HepG2 (cell line): ENCODE results near the gene IMP3. TPM values are rescaled to one million over a fixed set of nuclear protein-coding genes. Genes with fewer than 3 reads are reported as not detected.

Source experiments
- BHLHE40 ChIP-seq: IDR thresholded peaks from 2 replicates; pipeline ENCODE4 v1.6.1; 2011; ENCODE audit warnings: low read length, improper control_type of control experiment
- DPF2 ChIP-seq: sonication (generic); formaldehyde crosslinking; IDR thresholded peaks from 2 replicates; pipeline ENCODE4 v1.4.0; 2020; ENCODE audit warnings: mild to moderate bottlenecking, low read depth, missing genetic modification reagents, borderline replicate concordance
- EEA1 ChIP-seq: sonication (generic); formaldehyde crosslinking; IDR thresholded peaks from 2 replicates; pipeline ENCODE4 v1.5.1; 2020; ENCODE audit warnings: mild to moderate bottlenecking, missing genetic modification reagents, borderline replicate concordance
- ELF1 ChIP-seq: sonication (generic); formaldehyde crosslinking; IDR thresholded peaks from 2 replicates; pipeline ENCODE4 v1.4.0; 2020; ENCODE audit warnings: missing genetic modification reagents
- JARID2 ChIP-seq: sonication (generic); formaldehyde crosslinking; IDR thresholded peaks from 2 replicates; pipeline ENCODE4 v1.8.1; 2023; ENCODE audit warnings: missing genetic modification reagents, inconsistent platforms; ENCODE audit not compliant: insufficient replicate concordance
- MXI1 ChIP-seq: IDR thresholded peaks from 3 replicates; pipeline ENCODE4 v1.6.1; 2012; ENCODE audit warnings: low read depth, low read length, inconsistent platforms, borderline replicate concordance
- NR2F2 ChIP-seq: IDR thresholded peaks from 2 replicates; pipeline ENCODE4 v1.6.1; 2012; ENCODE audit warnings: low read depth, inconsistent platforms, borderline replicate concordance
- SAP130 ChIP-seq: IDR thresholded peaks from 2 replicates; pipeline ENCODE4 v1.6.1; 2016; ENCODE audit warnings: low read depth
- ZBTB21 ChIP-seq: sonication (generic); formaldehyde crosslinking; IDR thresholded peaks from 2 replicates; pipeline ENCODE4 v1.4.0; 2020; ENCODE audit warnings: missing genetic modification reagents
- ZNF460 ChIP-seq: sonication (generic); formaldehyde crosslinking; IDR thresholded peaks from 2 replicates; pipeline ENCODE4 v1.5.1; 2020; ENCODE audit warnings: missing genetic modification reagents, mild to moderate bottlenecking, borderline replicate concordance
- ZNF792 ChIP-seq: IDR thresholded peaks from 2 replicates; pipeline ENCODE4 v1.6.1; 2016
- polyA plus RNA-seq, 8 experiments: library from polyadenylated mRNA; depleted of rRNA in 3 of 8; stranded (reverse) in 7 of 8; unstranded in 1 of 8; fragments of >200 nt; fragmentation: Illumina TruSeq in 4 of 8; extraction: Trizol in 4 of 8; gene quantifications; 2 replicates each; pipeline versions ENCODE4 v1.2.1 to v1.2.3, GENCODE V29; 2011 to 2016; ENCODE audit warnings: low read depth in 4 of 8, missing spikeins in 1 of 8, mixed read lengths in 1 of 8; ENCODE audit not compliant: insufficient read depth in 1 of 8
- total RNA-seq, 5 experiments: library from RNA; depleted of rRNA; stranded (reverse); fragments of >200 nt; fragmentation: Illumina TruSeq; extraction: Trizol; gene quantifications; 2 replicates each; pipeline ENCODE4 v1.2.3, GENCODE V29; 2016; ENCODE audit warnings: low read depth in 1 of 5
- TF ChIP-seq, protein P1 (sequence below): sonication (generic); formaldehyde crosslinking; IDR thresholded peaks from 2 replicates; pipeline ENCODE4 v1.5.1; 2020; ENCODE audit warnings: mild to moderate bottlenecking, missing genetic modification reagents, moderate library complexity
- TF ChIP-seq, protein P2 (sequence below): IDR thresholded peaks from 2 replicates; pipeline ENCODE4 v1.6.1; 2012; ENCODE audit warnings: inconsistent platforms
- TF ChIP-seq, protein P3 (sequence below): IDR thresholded peaks from 2 replicates; pipeline ENCODE4 v1.6.1; 2016; ENCODE audit warnings: missing biosample characterization, missing genetic modification reagents, low read depth
- TF ChIP-seq, protein P4 (sequence below): sonication (generic); formaldehyde crosslinking; IDR thresholded peaks from 2 replicates; pipeline ENCODE4 v1.4.0; 2020; ENCODE audit warnings: missing genetic modification reagents
- TF ChIP-seq, protein P5 (sequence below): sonication (generic); IDR thresholded peaks from 2 replicates; pipeline ENCODE4 v1.6.1; 2016; ENCODE audit warnings: low read depth, borderline replicate concordance

IMP3 gene
- total and polyA plus RNA-seq, 2 of the 13 experiments (the other 11 are each of a cell fraction or from before 2014, with no cell fraction given) = 38.3 to 143 TPM

DNA sequence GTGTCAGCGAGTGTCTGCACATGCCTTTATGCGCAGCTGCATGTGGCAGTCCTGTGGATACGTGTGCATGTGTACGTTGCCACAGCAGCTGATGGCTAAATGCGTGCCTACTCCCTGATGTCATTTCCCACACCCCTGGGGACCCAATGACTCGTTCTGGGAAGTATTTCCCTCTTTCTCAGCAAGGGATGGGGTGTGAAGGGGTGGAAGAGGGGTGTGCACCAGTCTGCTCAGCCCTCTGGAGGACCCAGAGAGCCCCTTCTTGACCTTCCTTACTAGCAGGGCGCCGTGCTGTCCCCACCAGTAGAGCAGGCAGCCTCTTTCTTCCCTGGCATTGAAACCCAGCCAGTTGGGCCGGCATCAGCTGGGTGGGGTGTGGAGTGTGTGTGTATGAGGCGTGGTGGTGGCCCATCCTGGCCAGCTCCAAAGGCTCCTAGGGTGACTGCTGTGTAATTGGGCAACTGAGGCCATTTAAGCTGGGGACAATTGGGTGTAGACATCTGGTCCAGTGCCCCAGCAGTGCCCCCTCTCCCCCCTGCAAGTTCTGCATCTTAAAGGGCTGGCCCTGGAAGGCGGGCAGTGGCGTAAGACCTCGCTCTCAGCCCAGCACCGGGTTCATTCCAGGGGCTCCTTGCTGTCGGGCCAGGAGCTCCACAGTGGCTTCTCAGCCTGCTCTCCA, 26.9 kb upstream of the IMP3 start (continued):
- TF ChIP-seq, protein P1, sequence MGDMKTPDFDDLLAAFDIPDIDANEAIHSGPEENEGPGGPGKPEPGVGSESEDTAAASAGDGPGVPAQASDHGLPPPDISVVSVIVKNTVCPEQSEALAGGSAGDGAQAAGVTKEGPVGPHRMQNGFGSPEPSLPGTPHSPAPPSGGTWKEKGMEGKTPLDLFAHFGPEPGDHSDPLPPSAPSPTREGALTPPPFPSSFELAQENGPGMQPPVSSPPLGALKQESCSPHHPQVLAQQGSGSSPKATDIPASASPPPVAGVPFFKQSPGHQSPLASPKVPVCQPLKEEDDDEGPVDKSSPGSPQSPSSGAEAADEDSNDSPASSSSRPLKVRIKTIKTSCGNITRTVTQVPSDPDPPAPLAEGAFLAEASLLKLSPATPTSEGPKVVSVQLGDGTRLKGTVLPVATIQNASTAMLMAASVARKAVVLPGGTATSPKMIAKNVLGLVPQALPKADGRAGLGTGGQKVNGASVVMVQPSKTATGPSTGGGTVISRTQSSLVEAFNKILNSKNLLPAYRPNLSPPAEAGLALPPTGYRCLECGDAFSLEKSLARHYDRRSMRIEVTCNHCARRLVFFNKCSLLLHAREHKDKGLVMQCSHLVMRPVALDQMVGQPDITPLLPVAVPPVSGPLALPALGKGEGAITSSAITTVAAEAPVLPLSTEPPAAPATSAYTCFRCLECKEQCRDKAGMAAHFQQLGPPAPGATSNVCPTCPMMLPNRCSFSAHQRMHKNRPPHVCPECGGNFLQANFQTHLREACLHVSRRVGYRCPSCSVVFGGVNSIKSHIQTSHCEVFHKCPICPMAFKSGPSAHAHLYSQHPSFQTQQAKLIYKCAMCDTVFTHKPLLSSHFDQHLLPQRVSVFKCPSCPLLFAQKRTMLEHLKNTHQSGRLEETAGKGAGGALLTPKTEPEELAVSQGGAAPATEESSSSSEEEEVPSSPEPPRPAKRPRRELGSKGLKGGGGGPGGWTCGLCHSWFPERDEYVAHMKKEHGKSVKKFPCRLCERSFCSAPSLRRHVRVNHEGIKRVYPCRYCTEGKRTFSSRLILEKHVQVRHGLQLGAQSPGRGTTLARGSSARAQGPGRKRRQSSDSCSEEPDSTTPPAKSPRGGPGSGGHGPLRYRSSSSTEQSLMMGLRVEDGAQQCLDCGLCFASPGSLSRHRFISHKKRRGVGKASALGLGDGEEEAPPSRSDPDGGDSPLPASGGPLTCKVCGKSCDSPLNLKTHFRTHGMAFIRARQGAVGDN (CRISPR knock-in tag) = peak; percentile 71
- TF ChIP-seq, protein P2, sequence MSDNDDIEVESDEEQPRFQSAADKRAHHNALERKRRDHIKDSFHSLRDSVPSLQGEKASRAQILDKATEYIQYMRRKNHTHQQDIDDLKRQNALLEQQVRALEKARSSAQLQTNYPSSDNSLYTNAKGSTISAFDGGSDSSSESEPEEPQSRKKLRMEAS = peak; percentile 65
- TF ChIP-seq EEA1 (CRISPR knock-in tag) (no peak), NR2F2 (no peak), MXI1 (0 out of 3 replicates have a peak, but pooled peaks have one; percentile 32), ZNF460 (CRISPR knock-in tag) (no peak), ZNF792 (CRISPR knock-in tag) (no peak), JARID2 (CRISPR knock-in tag) (no peak), SAP130 (CRISPR knock-in tag) (peak; percentile 21; the same call in 1 of the 2 replicates), ELF1 (CRISPR knock-in tag) (no peak), ZBTB21 (CRISPR knock-in tag) (peak; percentile 21; the same call in 1 of the 2 replicates), BHLHE40 (peak; percentile 54; the same call in 1 of the 2 replicates), DPF2 (no peak)
- TF ChIP-seq, protein P3, sequence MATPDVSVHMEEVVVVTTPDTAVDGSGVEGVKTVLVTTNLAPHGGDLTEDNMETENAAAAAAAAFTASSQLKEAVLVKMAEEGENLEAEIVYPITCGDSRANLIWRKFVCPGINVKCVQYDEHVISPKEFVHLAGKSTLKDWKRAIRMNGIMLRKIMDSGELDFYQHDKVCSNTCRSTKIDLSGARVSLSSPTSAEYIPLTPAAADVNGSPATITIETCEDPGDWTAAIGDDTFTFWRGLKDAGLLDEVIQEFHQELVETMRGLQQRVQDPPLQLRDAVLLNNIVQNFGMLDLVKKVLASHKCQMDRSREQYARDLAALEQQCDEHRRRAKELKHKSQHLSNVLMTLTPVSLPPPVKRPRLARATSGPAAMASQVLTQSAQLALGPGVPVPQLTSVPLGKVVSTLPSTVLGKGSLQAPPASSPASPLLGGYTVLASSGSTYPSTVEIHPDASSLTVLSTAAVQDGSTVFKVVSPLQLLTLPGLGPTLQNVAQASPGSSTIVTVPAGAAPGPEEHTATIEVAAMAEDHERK = no peak
- TF ChIP-seq, protein P4, sequence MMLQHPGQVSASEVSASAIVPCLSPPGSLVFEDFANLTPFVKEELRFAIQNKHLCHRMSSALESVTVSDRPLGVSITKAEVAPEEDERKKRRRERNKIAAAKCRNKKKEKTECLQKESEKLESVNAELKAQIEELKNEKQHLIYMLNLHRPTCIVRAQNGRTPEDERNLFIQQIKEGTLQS = 0 out of 2 replicates have a peak, but pooled peaks have one; percentile 15
- TF ChIP-seq, protein P5, sequence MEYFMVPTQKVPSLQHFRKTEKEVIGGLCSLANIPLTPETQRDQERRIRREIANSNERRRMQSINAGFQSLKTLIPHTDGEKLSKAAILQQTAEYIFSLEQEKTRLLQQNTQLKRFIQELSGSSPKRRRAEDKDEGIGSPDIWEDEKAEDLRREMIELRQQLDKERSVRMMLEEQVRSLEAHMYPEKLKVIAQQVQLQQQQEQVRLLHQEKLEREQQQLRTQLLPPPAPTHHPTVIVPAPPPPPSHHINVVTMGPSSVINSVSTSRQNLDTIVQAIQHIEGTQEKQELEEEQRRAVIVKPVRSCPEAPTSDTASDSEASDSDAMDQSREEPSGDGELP = peak; percentile 65; the same call in 1 of the 2 replicates
